ENCODE results near the gene KMT5C.

KMT5C gene

DNA sequence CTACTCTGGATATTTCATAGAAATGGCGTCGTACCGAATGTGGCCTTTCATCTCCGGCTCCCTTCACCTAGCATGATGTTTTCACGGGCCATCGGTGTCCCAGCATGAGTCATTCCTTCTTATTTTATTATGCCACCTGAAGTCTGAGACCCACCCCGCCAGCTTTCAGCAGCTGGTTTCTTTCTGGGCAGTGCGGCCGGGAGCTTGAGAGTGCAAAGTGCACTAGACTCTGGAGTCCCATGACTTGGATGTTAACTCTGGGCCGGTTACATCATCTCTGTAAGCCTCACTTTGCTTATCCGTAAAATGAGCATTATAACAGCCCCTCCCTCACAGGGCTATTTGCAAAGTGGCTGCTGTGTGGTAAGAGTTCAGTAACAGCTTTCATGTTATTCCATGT lies 5.8 kb upstream of the KMT5C start:
- no peak overlapping the region for H3K4me3 ChIP-seq (ENCODE audit: low read length)
- DNase-seq (ENCODE audit: low read depth), result no peak

DNA sequence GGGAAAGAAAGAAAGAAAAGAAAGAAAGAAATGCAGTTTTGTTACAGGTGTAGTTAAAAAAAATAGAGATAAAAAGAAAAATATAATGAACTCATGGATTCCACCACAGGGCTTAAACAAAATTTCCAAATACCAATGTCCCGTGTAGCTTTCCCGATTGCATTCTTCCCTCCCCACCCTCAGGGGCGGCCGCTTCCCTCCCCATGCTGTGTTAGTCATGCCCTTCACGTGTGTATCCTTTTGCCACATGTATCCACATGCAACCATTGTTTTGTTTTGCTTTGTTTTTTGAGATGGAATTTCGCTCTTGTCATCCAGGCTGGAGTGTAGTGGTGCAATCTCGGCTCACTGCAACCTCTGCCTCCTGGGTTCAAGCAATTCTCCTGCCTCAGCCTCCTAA lies 3.6 kb upstream of the KMT5C start:
- DNase-seq (ENCODE audit: low read depth), result no peak
- TF ChIP-seq, protein P1, sequence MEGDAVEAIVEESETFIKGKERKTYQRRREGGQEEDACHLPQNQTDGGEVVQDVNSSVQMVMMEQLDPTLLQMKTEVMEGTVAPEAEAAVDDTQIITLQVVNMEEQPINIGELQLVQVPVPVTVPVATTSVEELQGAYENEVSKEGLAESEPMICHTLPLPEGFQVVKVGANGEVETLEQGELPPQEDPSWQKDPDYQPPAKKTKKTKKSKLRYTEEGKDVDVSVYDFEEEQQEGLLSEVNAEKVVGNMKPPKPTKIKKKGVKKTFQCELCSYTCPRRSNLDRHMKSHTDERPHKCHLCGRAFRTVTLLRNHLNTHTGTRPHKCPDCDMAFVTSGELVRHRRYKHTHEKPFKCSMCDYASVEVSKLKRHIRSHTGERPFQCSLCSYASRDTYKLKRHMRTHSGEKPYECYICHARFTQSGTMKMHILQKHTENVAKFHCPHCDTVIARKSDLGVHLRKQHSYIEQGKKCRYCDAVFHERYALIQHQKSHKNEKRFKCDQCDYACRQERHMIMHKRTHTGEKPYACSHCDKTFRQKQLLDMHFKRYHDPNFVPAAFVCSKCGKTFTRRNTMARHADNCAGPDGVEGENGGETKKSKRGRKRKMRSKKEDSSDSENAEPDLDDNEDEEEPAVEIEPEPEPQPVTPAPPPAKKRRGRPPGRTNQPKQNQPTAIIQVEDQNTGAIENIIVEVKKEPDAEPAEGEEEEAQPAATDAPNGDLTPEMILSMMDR (conservative IDR thresholded peaks at IDR 0.05; ENCODE audit: low read depth, low read length), result no peak
- no peak overlapping the region for H3K4me3 ChIP-seq (ENCODE audit: low read length)

More for the DNA sequence above, 5.8 kb upstream of the KMT5C start:
- TF ChIP-seq, protein P1 (conservative IDR thresholded peaks at IDR 0.05; ENCODE audit: low read depth, low read length), result no peak

DNA sequence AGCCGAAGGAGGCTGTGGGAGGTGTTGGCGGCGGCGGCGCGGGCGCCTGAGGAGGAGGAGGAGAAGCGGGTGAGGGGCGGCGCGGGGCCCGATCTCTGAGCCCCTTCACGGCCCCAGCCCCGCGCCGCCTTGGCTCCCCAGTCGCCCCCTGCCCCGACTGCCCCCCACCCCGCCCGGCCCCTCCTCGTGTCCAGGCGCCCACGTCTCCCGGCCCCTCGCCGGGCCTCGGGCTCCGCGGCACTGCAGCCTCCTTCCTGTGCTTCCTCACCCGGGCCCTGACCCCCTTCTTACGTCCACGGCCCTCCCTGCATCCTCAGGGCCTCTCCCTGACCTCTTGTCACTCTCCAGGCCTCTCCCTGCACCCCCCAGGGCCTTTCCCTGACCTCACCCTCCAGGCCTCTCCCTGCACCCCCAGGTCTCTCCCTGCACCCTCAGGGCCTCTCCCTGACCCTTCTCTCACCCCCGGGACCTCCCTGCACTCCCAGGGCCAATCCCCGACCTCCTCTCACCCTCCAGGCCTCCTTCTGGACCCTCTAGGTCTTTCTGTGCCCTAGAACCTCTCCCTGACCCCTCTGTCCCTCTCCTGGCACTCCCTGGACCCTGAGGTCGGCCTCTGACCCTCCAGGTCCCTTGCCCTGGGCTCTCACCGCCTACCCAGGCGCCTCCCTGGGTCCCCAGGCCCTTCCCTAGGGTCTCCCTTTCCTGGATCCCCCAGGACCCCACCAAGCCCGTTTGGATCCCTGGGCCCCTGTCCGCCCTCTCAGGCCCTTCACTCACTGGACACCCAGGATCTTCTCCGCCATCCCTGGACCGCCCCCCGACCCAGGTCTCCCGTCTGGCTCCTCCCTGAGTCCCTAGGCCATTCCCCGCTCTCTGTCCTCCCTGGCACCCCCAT lies 460 bp downstream of the KMT5C start:
- TF ChIP-seq, protein P1 (conservative IDR thresholded peaks at IDR 0.05; ENCODE audit: low read depth, low read length), result no peak
- no peak for DNase-seq (ENCODE audit: low read depth)
- H3K4me3 ChIP-seq (ENCODE audit: low read length), result peak overlapping the region; percentile 74

DNA sequence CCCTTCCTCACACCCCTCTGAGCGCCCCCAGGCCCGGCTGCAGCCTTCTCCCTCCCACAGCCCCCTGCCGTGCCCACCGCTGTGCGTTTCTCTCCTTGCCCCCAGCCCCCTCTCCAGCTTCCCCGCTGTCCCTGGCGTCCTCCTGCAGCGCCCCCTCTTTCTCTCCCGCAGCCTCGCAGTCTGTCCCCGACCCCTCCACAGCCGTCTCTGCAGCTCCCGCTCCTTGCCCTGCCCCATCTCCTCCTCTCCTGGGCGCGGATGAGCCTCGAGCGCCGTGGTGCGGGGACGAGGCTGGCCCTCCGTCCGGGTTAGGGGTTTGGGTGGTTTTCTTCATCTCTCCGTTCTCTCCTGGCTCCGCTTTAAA lies 1.1 kb downstream of the KMT5C start:
- TF ChIP-seq, protein P1 (conservative IDR thresholded peaks at IDR 0.05; ENCODE audit: low read depth, low read length), result peak; percentile 34
- no peak for DNase-seq (ENCODE audit: low read depth)

DNA sequence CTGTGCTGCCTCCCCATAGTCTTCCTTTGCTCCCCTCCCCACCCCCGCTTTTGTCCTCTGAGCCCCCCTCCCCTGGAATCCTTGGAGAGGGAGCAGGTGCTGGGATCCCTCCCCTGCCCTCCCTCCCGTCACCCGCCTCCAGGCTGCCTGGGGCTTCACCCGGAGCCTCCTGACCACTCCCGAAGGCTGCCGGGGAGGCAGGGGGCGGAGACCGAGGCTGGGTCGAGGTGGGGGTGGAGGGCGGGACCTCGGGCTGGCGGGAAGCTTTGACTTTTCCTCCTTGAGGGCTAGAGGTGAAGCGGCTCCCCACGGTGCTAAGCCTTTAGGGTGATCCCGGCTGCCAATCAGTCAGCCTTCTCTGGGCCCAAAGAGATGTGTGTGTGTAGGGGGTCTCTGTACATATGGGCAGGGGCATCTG lies 1.5 kb downstream of the KMT5C start:
- DNase-seq (ENCODE audit: low read depth), result no peak
- peak overlapping the region; percentile 74 for H3K4me3 ChIP-seq (ENCODE audit: low read length)
- TF ChIP-seq, protein P1 (conservative IDR thresholded peaks at IDR 0.05; ENCODE audit: low read depth, low read length), result no peak

More for the DNA sequence above, 1.1 kb downstream of the KMT5C start:
- H3K4me3 ChIP-seq (ENCODE audit: low read length), result peak overlapping the region; percentile 74

DNA sequence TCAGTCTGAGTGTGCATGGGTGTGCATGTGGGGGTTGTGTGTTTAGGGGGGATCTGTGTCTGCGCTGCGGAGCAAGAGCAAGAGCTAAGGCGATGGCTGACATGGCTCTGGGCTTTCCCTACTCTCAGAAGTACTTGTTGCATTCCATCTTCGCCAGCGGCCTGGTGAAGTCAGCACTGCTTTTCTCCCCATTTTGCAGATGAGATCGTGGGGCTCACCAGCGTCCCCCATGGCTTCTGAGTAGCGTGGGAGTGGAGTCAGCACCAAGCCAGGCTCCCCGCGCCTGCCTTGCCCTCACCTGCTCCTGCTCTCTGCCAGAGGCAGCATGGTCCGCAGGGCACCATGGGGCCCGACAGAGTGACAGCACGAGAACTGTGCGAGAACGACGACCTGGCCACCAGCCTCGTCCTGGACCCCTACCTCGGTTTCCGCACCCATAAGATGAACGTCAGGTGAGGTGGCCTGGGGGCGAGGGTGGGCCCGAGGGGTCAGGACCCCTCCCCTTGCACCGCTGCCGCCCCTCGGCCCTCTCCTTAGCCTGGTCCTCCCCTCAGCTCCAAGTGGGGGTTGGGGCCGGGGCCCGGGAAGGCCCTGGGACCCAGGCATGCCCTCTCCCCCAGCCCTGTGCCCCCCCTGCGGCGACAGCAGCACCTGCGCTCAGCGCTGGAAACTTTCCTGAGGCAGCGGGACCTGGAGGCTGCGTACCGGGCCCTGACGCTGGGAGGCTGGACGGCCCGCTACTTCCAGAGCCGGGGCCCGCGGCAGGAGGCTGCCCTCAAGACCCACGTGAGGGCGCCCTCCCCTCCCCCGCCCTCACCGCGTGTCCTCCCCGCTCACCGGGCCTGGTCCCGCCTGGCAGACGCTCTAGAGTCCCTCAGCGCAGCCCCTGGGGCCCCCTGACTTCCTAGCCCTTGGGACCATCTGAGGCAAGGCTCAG lies 2.2 kb downstream of the KMT5C start:
- no peak for DNase-seq (ENCODE audit: low read depth)
- TF ChIP-seq, protein P1 (conservative IDR thresholded peaks at IDR 0.05; ENCODE audit: low read depth, low read length), result no peak
- peak overlapping the region; percentile 23 for H3K4me3 ChIP-seq (ENCODE audit: low read length)
